GM12878 (cell line): ENCODE data around the gene DGCR8. TPM values are rescaled to one million over a fixed set of nuclear protein-coding genes. Genes with fewer than 3 reads are reported as not detected.

ENCODE experiments used
- ATAC-seq: fragments of 200-7000 bp; cut with Tn5 transposase; 3 replicates; pipeline ENCODE4 v1.9.1; 2020; ENCODE audit warnings: mild to moderate bottlenecking, moderate library complexity
- BruUV-seq: library from RNA; stranded (reverse); fragments of 400-500 nt; replicated peaks from 2 replicates; lab custom pipeline; 2021; lab: Mats Ljungman, UMichigan
- CTCF ChIA-PET: fragments of 300-600 bp; sonication (Branson Sonifier 250); formaldehyde crosslinking; extraction: SDS; loops from one replicate; lab custom pipeline; 2021; ENCODE audit warnings: inconsistent platforms; lab: Yijun Ruan, JAX
- POLR2A ChIA-PET: fragments of 350-600 bp; formaldehyde crosslinking; extraction: SDS; loops from one replicate; lab custom pipeline; 2021; ENCODE audit warnings: inconsistent platforms; lab: Charles Lee
- RAD21 ChIA-PET: fragments of 300-600 bp; sonication (Branson Sonifier 250); formaldehyde crosslinking; loops from one replicate; lab custom pipeline; 2023; ENCODE audit warnings: antibody characterized with exemption; ENCODE audit not compliant: unreplicated experiment; lab: Charles Lee
- SMC1A ChIA-PET: fragments of 300-600 bp; sonication (Branson Sonifier 250); formaldehyde crosslinking; loops from one replicate; lab custom pipeline; 2023; ENCODE audit not compliant: unreplicated experiment, uncharacterized antibody; lab: Charles Lee
- DNase-seq: peaks from one replicate; pipeline ENCODE4 v3.0.0-alpha.2; 2011; ENCODE audit warnings: low read depth, low spot score
- FAIRE-seq: peaks from 3 replicates; lab custom pipeline; 2011; peaks lifted over from hg19 to GRCh38; lab: Jason Lieb, UNC
- H2AFZ ChIP-seq: 2 replicates; pipeline ENCODE4 v1.6.0; 2011; ENCODE audit warnings: low read depth, low read length, control low read depth; ENCODE audit not compliant: control insufficient read depth
- H3K27ac ChIP-seq: 2 replicates; pipeline ENCODE4 v1.5.1; 2011; ENCODE audit warnings: control low read depth; ENCODE audit not compliant: control insufficient read depth, insufficient read depth
- H3K27me3 ChIP-seq, 2 experiments: replicated peaks in 1 of 2; 2 replicates each; pipeline versions ENCODE4 v1.6.0 to v1.6.1; 2011; ENCODE audit warnings: low read length in 1 of 2; ENCODE audit not compliant: control insufficient read depth in 2 of 2, insufficient read depth in 2 of 2
- H3K36me3 ChIP-seq, 2 experiments: 2 replicates each; pipeline ENCODE4 v1.5.1; 2011; ENCODE audit warnings: low read length in 1 of 2; ENCODE audit not compliant: control insufficient read depth in 2 of 2, insufficient read depth in 2 of 2
- H3K4me1 ChIP-seq: 2 replicates; pipeline ENCODE4 v1.6.1; 2011; ENCODE audit warnings: mild to moderate bottlenecking, low read length, moderate library complexity, mixed read lengths; ENCODE audit not compliant: control insufficient read depth, insufficient read depth
- H3K4me2 ChIP-seq: 2 replicates; pipeline ENCODE4 v1.6.0; 2011; ENCODE audit warnings: control low read depth; ENCODE audit not compliant: control insufficient read depth, insufficient read depth
- H3K4me3 ChIP-seq: fragments of 200-600 bp; sonication (generic); 2 replicates; pipeline ENCODE4 v1.5.1; 2016
- H3K79me2 ChIP-seq: 2 replicates; pipeline ENCODE4 v1.6.0; 2011; ENCODE audit warnings: low read length; ENCODE audit not compliant: control insufficient read depth, insufficient read depth
- H3K9ac ChIP-seq: 2 replicates; pipeline ENCODE4 v1.8.0; 2011; ENCODE audit warnings: low read length, control low read depth, mixed read lengths; ENCODE audit not compliant: control insufficient read depth, insufficient read depth
- H3K9me3 ChIP-seq: replicated peaks from 3 replicates; pipeline ENCODE4 v1.5.1; 2011; ENCODE audit warnings: mild to moderate bottlenecking, low read length; ENCODE audit not compliant: control insufficient read depth, insufficient read depth
- H4K20me1 ChIP-seq: 2 replicates; pipeline ENCODE4 v1.6.0; 2011; ENCODE audit not compliant: control insufficient read depth, insufficient read depth
- HCFC1 ChIP-seq: fragments of 150-350 bp; IDR thresholded peaks from 2 replicates; pipeline ENCODE4 v1.6.1; 2014; ENCODE audit warnings: low read length
- POLR2A ChIP-seq: IDR thresholded peaks from 2 replicates; pipeline ENCODE4 v1.6.1; 2011; ENCODE audit warnings: low read depth, mild to moderate bottlenecking, low read length
- ZSCAN29 ChIP-seq: fragments of 450-650 bp; IDR thresholded peaks from 2 replicates; pipeline ENCODE4 v1.6.1; 2017; ENCODE audit warnings: mild to moderate bottlenecking, moderate library complexity
- whole genome bisulfite sequencing: methylation state at CpG from one replicate; pipeline ENCODE4 v1.1.6; 2016; ENCODE audit warnings: low lambda C conversion rate; ENCODE audit not compliant: insufficient replicate concordance, insufficient coverage; ENCODE audit errors: missing lambda C conversion rate; 5-methylcytosine and 5-hydroxymethylcytosine counted together
- in situ Hi-C: fragments of 300-500 bp; cut with MboI; formaldehyde crosslinking; loops from 9 replicates; pipeline ENCODE4 v1.14.3; 2018; ENCODE audit warnings: mixed read lengths
- intact Hi-C: fragments of 100-400 bp; cut with micrococcal nuclease; formaldehyde crosslinking; loops from one replicate; pipeline ENCODE4 v1.14.2; 2022; ENCODE audit not compliant: unreplicated experiment
- polyA plus RNA-seq, 11 experiments: library from polyadenylated mRNA; depleted of rRNA in 4 of 11; unstranded in 6 of 11; stranded (reverse) in 5 of 11; fragments of >200 nt; fragmentation: Nextera tagmentation in 4 of 11; fragmentation: Illumina TruSeq in 1 of 11; extraction: Ambion mirVana in 4 of 11; extraction: Trizol in 1 of 11; gene quantifications; 1 replicate in 1 of 11; 2 replicates in 10 of 11; pipeline versions ENCODE4 v1.2.1 to v1.2.3, GENCODE V29; 2011 to 2016; ENCODE audit warnings: inconsistent platforms in 2 of 11, missing spikeins in 2 of 11, low read depth in 1 of 11
- total RNA-seq, 4 experiments: library from RNA; depleted of rRNA in 3 of 4; stranded (reverse); fragments of >200 nt in 3 of 4; fragmentation: Illumina TruSeq in 1 of 4; extraction: Trizol in 1 of 4; gene quantifications; 2 replicates each; pipeline versions ENCODE4 v1.2.1 to v1.2.3, GENCODE V29; 2013 to 2021

Gene DGCR8
- total and polyA plus RNA-seq, 10 of the 15 experiments (the other 5 are each of a cell fraction or from before 2014, with no cell fraction given) = 1.2 to 35.1 (median 17.2) TPM

DNA sequence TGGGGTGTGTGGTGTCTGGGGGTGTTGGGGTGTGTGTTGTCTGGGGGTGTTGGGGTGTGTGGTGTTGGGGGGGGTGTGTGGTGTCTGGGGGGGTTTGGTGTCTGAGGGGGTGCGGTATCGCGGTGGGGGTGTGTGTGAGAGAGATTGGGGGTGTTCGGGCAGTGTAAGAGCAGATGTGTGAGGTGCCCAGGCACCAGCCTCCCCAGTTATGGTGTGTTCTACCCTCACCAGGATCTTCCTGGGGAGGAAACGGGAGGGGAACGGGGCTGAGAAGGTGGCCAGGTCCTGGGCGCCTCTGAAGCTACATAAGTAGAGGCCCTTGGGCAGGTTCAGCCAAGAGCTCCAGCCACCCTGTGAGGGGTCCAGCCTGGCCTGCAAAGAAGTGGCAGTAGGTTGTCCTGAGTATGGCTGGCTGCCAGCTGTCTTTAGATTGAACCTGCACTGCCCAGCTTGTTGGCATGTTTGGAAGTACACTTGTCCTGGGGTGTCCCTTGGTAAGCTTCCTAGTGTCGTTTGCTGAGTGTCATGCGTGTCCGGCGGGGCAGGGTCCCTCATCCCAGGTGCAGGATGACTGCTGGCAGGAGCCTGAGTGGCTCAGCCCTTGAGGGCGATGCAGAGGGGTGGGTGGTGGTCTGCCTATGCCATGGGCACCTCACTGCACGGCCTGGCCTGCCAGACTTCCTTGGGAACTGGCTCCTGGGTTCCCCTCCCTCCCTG lies 43.5 kb downstream of the DGCR8 start:
- SMC1A ChIA-PET = no interaction called here
- intact Hi-C loops = no loop called here
- CTCF ChIA-PET = no interaction called here
- no peaks in the 10 kb centered on the region for H3K27me3 ChIP-seq
- RAD21 ChIA-PET = no interaction called here
- H3K36me3 ChIP-seq = peaks cover 42 to 47% of the 10 kb centered on the region in 2 experiments
- no peak overlapping the region for H3K27ac ChIP-seq
- 96% methylated on average over 13 of the region's 13 CpGs for WGBS
- H3K4me2 ChIP-seq = no peak overlapping the region
- TF ChIP-seq POLR2A (peak; percentile 30), HCFC1 (no peak)
- H3K4me3 ChIP-seq = no peak overlapping the region
- no peak overlapping the region for H2AFZ ChIP-seq
- DNase-seq = no peak
- BruUV-seq = no TSS peak
- in situ Hi-C loops = no loop called here
- H3K4me1 ChIP-seq = peaks cover 12% of the 10 kb centered on the region
- no peak for FAIRE-seq
- ATAC-seq = no peak
- no peaks in the 10 kb centered on the region for H3K9me3 ChIP-seq
- 0 out of 2 replicates have a peak, but pooled peaks cover 2% of the 10 kb centered on the region for H4K20me1 ChIP-seq
- peaks cover 38% of the 10 kb centered on the region for H3K79me2 ChIP-seq
- no peak overlapping the region for H3K9ac ChIP-seq
- POLR2A ChIA-PET = interaction anchor here (0.6 kb wide), 1 partner anchor 44 kb away, joined by 3 read pairs; no protein-coding TSS in a partner anchor

DNA sequence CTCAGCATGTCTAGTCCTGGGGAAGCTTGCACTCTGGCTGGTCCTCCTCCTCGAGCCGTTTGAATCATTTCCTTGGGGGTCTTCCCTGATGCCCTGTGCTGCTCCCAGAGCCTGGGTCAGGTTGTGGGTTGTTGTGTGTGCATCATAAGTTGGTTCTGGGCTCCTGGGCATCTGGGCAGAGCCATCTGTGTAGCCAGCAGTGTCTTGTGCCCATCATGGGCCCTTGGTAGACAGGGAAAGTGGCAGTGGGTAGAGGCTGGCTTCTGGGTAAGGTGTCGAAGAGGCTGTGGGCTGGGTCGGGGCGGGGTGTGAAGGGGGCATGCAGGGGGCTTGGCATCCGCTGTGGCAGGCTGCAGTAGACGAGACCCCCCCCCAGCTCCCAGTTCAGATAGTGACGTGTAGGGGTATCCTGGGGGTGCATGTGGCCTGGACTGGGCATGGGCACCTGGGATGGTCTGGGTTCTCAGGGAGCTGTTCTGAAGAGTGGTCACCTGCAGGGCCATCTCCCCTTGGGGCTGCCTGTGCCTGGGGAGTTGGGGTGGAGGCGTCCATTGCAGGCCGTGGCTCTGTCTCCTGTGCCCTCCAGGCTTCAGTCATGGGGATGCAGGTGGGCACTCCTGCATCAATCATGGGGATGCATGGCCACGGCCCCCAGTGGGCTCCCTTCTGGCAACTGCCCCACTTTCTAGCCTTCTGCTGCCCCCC lies 44.2 kb downstream of the DGCR8 start:
- WGBS = 51% methylated on average over 6 of the region's 11 CpGs
- H3K9ac ChIP-seq = no peak overlapping the region
- TF ChIP-seq ZSCAN29 (no peak), POLR2A (peak; percentile 17)
- DNase-seq (no peak), FAIRE-seq (no peak), ATAC-seq (no peak)
- intact Hi-C loops = no loop called here
- no peak overlapping the region for H2AFZ ChIP-seq
- in situ Hi-C loops = no loop called here
- ChIA-PET RAD21 (no interaction called here), SMC1A (no interaction called here), CTCF (no interaction called here), POLR2A (interaction anchor here (0.6 kb wide), 1 partner anchor 45 kb away, joined by 3 read pairs; no protein-coding TSS in a partner anchor)
- peaks cover 6% of the 10 kb centered on the region for H3K4me1 ChIP-seq
- H3K79me2 ChIP-seq = peaks cover 31% of the 10 kb centered on the region
- no peak overlapping the region for H3K27ac ChIP-seq
- H3K4me2 ChIP-seq = no peak overlapping the region
- no TSS peak for BruUV-seq
- H3K9me3 ChIP-seq = no peaks in the 10 kb centered on the region
- no peak overlapping the region for H3K4me3 ChIP-seq
- no peaks in the 10 kb centered on the region for H3K27me3 ChIP-seq
- peaks cover 37 to 45% of the 10 kb centered on the region in 2 experiments for H3K36me3 ChIP-seq
- no peaks in the 10 kb centered on the region for H4K20me1 ChIP-seq
